Activated CD8-positive, alpha-beta memory T cell treated with anti-CD3 and anti-CD28 coated beads, Interleukin-2, amount 50 U/mL, for 24 hours (primary cell): ENCODE results near the gene G6PC2.
"Not testable (repeated sequence)": the region's sequence is repeated elsewhere in the genome, so short reads cannot be mapped to it uniquely, and the experiment has no call there.

Source experiments
- DNase-seq: peaks from one replicate; pipeline ENCODE4 v3.0.0-alpha.2; 2020; ENCODE audit errors: extremely low read depth

The G6PC2 gene

GRCh38 chr2:168904358-168904757, 3.3 kb downstream of the G6PC2 start:
- DNase-seq, result no peak

GRCh38 chr2:168907940-168908662, 7.0 kb downstream of the G6PC2 start:
- DNase-seq, result no peak

GRCh38 chr2:168910330-168910729, 9.2 kb downstream of the G6PC2 start:
- no peak for DNase-seq

- DNase-seq, result no peak
These were observed 11.4 kb downstream of the G6PC2 start for GRCh38 chr2:168912466-168912865.

GRCh38 chr2:168912901-168913369, 11.8 kb downstream of the G6PC2 start:
- DNase-seq, result no peak

GRCh38 chr2:168913495-168913894, 12.4 kb downstream of the G6PC2 start:
- DNase-seq, result no peak

- DNase-seq, result no peak
These were observed 14.6 kb downstream of the G6PC2 start for GRCh38 chr2:168915441-168916330.

- no peak for DNase-seq
These were observed 15.2 kb downstream of the G6PC2 start for GRCh38 chr2:168916331-168916675.

GRCh38 chr2:168920504-168921157, 19.5 kb downstream of the G6PC2 start:
- no peak for DNase-seq

- no peak for DNase-seq
These were observed 25.7 kb downstream of the G6PC2 start for GRCh38 chr2:168926621-168927386.

- DNase-seq, result no peak
These were observed 27.2 kb downstream of the G6PC2 start for GRCh38 chr2:168928113-168928831.

GRCh38 chr2:168929031-168929430, 27.9 kb downstream of the G6PC2 start:
- DNase-seq, result no peak

- DNase-seq, result no peak
These were observed 29.2 kb downstream of the G6PC2 start for GRCh38 chr2:168930242-168930641.

GRCh38 chr2:168932174-168932573, 31.1 kb downstream of the G6PC2 start:
- not testable (repeated sequence) for DNase-seq

- no peak for DNase-seq
These were observed 33.7 kb downstream of the G6PC2 start for GRCh38 chr2:168934826-168935225.

- no peak for DNase-seq
These were observed 34.9 kb downstream of the G6PC2 start for GRCh38 chr2:168935810-168936581.

- no peak for DNase-seq
These were observed 38.0 kb downstream of the G6PC2 start for GRCh38 chr2:168939061-168939460.

GRCh38 chr2:168939918-168940317, 38.8 kb downstream of the G6PC2 start:
- no peak for DNase-seq

GRCh38 chr2:168941297-168941696, 40.2 kb downstream of the G6PC2 start:
- no peak for DNase-seq

- DNase-seq, result no peak
These were observed 43.0 kb downstream of the G6PC2 start for GRCh38 chr2:168944065-168944464.
